Stimulated activated CD4-positive, alpha-beta T cell treated with anti-CD3 and anti-CD28 coated beads, Interleukin-2, amount 100 ng/mL, for 24 hours (primary cell): ENCODE results near the gene DFFA.
"Not testable (repeated sequence)": the region's sequence is repeated elsewhere in the genome, so short reads cannot be mapped to it uniquely, and the experiment has no call there.

Experiments used
- DNase-seq, 2 donors: peaks; one replicate each; pipeline ENCODE4 v3.0.0-alpha.2; 2020

DFFA gene

GRCh38 chr1:10425826-10426534 lies 46.3 kb downstream of the DFFA start:
- not testable (repeated sequence) for DNase-seq

DNA sequence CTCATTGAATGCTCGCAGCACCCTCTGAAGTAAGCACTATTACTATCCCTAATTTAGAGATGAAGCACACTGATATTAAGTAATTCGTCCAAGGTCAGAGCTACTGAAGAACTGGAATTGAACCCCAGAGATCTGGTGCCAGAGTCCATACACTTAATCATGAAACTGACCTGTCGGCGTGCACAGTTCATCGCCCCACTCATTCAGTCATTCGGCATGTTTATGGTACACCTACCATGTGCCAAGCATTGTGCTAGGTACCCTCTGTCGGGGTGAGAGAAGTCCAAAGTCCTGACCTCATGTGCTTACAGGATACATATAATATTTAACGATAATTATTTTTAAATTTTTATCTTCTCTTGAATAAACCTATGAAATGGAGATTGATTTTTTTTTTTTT lies 47.7 kb downstream of the DFFA start:
- no peak for DNase-seq

DNA sequence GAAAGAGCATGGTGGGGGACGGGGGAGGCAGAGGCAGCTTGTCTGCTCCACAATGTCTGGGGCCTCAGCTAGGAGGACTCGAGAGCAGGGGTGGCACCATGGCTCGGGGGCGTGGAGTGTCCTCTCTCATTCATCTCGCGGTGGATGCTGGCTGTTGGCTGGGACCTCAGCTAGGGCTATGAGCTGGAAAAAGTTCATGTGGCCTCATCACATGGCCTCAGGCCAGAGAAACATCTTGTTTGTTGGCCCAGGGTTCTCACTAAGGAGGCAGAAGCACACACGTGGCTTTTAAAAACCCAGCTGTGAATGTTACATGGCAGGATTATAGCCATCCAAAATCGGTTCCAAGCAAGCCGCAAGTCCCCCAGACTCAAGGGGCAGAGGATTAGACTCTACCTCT lies 48.3 kb downstream of the DFFA start:
- DNase-seq = no peak

DNA sequence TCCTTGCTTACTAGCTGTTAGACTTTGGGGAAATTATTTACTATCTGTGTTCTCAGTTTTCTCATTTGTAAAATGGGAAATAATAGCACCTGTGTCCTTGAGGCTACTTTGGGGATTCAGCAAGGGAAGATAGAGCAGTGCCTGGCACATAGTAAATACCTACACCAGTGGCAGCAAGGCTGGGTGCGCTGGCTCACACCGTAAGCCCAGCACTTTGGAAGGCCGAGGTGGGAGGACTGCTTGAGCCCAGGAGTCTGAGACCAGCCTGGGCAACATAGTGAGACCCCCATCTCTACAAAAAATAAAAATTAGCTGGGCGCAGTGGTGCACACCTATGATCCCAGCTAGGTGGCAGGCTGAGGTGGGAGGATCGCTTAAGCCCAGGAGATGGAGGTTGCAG lies 50.7 kb downstream of the DFFA start:
- no peak for DNase-seq

DNA sequence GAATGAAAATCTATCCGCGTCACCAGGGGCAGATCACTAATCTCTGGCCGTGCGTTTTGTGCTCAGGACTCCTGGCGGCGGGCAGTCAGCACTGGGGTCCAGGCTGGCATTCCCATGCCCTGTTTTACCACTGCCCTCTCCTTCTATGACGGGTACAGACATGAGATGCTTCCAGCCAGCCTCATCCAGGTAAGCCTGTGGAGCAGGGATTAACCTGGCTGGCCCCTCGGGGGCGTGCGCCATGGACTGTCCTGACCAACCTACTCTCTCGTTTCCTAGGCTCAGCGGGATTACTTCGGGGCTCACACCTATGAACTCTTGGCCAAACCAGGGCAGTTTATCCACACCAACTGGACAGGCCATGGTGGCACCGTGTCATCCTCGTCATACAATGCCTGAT lies 53.0 kb downstream of the DFFA start:
- no peak for DNase-seq

DNA sequence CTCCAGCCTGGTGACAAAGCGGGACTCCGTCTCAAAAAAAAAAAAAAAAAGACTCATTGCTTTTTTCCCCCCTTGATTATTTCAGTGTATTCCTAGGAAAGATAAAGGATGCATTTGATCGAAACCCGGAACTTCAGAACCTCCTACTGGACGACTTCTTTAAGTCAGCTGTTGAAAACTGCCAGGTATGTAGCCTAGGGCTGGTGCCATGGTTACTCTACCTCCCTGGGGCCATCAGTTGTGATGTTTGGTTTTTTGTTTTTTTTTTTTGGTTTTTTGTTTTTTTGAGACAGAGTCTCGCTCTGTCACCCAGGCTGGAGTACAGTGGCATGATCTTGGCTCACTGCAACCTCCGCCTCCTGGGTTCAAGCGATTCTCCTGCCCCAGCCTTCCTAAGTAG lies 53.6 kb downstream of the DFFA start:
- not testable (repeated sequence) for DNase-seq

- not testable (repeated sequence) for DNase-seq
These were observed 56.4 kb downstream of the DFFA start for GRCh38 chr1:10415967-10416366.

GRCh38 chr1:10415211-10415930 lies 57.0 kb downstream of the DFFA start:
- no peak for DNase-seq

GRCh38 chr1:10407201-10407600 lies 65.1 kb downstream of the DFFA start:
- DNase-seq = no peak
